Mammary epithelial cell (primary cell): Measurements from ENCODE around the gene GDPGP1.

Source experiments
- EZH2 ChIP-seq: IDR thresholded peaks from 2 replicates; pipeline ENCODE4 v1.6.1; 2012; ENCODE audit warnings: low read length, inconsistent platforms, borderline replicate concordance
- TF ChIP-seq, protein P1 (sequence below), 2 donors: IDR thresholded peaks in 1 of 2; conservative IDR thresholded peaks in 1 of 2; 2 replicates each; pipeline ENCODE4 v1.5.1; 2011 to 2012; ENCODE audit warnings: inconsistent platforms in 2 of 2, low read length in 2 of 2, mild to moderate bottlenecking in 2 of 2, control low read depth in 1 of 2, low read depth in 1 of 2; ENCODE audit not compliant: insufficient read depth in 1 of 2; ENCODE audit errors: extremely low read depth in 1 of 2

DNA sequence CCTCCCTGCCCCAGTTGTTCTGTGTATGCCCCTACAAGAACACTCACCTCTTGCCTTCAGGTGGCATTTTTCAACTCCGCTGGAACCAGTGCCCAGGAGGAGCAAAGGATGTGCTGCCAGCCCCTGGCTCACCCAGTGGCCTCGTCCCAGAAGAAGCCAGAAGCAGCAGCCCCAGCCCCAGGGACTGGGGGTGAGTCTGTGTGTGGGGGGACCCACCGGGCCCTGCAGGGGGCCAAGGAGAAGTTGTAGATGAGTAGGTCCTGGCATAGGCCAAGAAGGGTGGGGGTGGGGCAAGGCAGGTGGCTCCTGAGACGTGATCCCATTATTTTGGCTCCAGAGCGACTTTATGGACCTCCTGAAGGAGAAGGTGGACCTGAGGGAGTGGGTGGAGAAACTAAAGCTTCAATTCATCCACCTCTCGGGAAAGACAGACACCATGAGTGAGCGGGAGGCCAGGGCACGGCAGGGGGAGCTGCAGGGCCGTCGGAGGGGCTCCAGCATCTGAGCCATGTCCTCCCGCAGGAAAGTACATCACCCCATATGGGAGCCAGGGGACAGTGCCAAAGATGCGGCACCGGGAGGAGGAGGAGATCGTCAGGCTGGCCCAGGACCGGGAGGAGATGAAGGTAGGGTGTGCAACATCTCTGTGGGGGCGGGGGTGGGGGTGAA, 60.7 kb downstream of the GDPGP1 start:
- TF ChIP-seq, protein P1, sequence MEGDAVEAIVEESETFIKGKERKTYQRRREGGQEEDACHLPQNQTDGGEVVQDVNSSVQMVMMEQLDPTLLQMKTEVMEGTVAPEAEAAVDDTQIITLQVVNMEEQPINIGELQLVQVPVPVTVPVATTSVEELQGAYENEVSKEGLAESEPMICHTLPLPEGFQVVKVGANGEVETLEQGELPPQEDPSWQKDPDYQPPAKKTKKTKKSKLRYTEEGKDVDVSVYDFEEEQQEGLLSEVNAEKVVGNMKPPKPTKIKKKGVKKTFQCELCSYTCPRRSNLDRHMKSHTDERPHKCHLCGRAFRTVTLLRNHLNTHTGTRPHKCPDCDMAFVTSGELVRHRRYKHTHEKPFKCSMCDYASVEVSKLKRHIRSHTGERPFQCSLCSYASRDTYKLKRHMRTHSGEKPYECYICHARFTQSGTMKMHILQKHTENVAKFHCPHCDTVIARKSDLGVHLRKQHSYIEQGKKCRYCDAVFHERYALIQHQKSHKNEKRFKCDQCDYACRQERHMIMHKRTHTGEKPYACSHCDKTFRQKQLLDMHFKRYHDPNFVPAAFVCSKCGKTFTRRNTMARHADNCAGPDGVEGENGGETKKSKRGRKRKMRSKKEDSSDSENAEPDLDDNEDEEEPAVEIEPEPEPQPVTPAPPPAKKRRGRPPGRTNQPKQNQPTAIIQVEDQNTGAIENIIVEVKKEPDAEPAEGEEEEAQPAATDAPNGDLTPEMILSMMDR (conservative IDR thresholded peaks at IDR 0.05 in 1 of 2, IDR thresholded peaks at IDR 0.05 in 1 of 2; ENCODE audit: extremely low read depth in 1 of 2, insufficient read depth in 1 of 2, low read depth in 1 of 2, low read length in 2 of 2) = no peak
- TF ChIP-seq EZH2 = no peak
